Measurements from ENCODE around the gene DENND1A. TPM values are rescaled to one million over a fixed set of nuclear protein-coding genes. Genes with fewer than 3 reads are reported as not detected.

DENND1A gene
- total RNA-seq, 3 donors from 2014 or later = 18.4 to 21.3 (median 20.1) TPM

GRCh38 chr9:123382653-123383511 lies 547.0 kb downstream of the DENND1A start:
- H3K27me3 ChIP-seq = no peaks in the 10 kb centered on the region
- H3K4me1 ChIP-seq = no peaks in the 10 kb centered on the region
- H3K36me3 ChIP-seq = no peaks in the 10 kb centered on the region
- TF ChIP-seq, protein P1, sequence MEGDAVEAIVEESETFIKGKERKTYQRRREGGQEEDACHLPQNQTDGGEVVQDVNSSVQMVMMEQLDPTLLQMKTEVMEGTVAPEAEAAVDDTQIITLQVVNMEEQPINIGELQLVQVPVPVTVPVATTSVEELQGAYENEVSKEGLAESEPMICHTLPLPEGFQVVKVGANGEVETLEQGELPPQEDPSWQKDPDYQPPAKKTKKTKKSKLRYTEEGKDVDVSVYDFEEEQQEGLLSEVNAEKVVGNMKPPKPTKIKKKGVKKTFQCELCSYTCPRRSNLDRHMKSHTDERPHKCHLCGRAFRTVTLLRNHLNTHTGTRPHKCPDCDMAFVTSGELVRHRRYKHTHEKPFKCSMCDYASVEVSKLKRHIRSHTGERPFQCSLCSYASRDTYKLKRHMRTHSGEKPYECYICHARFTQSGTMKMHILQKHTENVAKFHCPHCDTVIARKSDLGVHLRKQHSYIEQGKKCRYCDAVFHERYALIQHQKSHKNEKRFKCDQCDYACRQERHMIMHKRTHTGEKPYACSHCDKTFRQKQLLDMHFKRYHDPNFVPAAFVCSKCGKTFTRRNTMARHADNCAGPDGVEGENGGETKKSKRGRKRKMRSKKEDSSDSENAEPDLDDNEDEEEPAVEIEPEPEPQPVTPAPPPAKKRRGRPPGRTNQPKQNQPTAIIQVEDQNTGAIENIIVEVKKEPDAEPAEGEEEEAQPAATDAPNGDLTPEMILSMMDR (IDR thresholded peaks at IDR 0.05) = no peak
- TF ChIP-seq POLR2A (IDR thresholded peaks at IDR 0.05) = no peak
- no peak for TF ChIP-seq POLR2AphosphoS5 (IDR thresholded peaks at IDR 0.05)
- DNase-seq (ENCODE audit: low spot score in 2 of 2) = no peak
- no peaks in the 10 kb centered on the region for H3K9me3 ChIP-seq
- H3K27ac ChIP-seq = no peak overlapping the region
- no peak overlapping the region for H3K4me3 ChIP-seq
- intact Hi-C loops (cut with DNase I; ENCODE audit: low total_unique reads) = no loop called here

DNA sequence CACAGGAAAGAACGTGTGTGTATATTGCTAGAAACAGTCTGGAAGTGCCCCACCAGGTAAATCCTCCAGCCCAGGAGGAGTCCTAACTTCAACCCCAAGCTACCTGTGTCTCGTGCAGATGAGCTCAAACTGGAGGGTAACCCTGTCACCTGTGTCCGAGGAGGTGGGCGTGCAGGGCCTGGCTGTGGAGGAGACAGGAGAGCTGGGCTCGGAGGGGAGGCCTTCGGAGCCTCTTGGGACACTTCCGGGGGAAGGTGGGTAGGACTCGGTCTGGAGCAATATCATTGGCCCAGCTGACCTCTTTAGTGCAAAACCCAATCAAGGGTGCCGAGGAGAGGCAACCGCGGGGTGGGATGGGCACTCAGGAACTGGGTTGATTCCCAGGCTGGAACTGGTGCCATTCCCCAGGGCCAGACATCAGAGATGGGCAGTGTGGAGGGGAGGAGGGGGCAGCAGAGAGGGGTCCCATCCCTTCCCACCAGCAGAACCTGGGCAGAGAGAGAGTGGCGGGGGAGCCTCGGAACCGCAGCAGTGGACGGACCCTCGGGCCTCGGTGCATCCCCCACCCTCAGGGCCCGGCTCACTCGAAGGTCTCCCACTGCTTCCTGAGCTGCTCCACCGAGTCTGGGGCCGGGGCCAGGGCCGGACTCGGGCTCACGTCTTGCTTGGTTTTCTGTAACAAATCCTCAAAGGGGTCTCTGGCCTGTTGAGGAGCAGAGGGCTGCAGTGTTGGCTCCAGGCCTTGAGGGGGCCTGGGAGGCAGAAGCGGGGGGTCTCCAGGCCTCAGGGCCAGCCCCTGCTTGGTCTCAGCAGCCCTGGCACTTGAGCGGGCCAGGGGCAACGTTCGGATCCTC lies 548.8 kb downstream of the DENND1A start:
- no peaks in the 10 kb centered on the region for H3K27me3 ChIP-seq
- H3K27ac ChIP-seq = no peak overlapping the region
- intact Hi-C loops (cut with DNase I; ENCODE audit: low total_unique reads) = no loop called here
- no peak overlapping the region for H3K4me3 ChIP-seq
- DNase-seq (ENCODE audit: low spot score in 2 of 2) = no peak
- H3K4me1 ChIP-seq = no peaks in the 10 kb centered on the region
- H3K36me3 ChIP-seq = no peaks in the 10 kb centered on the region
- no peak for TF ChIP-seq POLR2AphosphoS5 (IDR thresholded peaks at IDR 0.05)
- no peak for TF ChIP-seq POLR2A (IDR thresholded peaks at IDR 0.05)
- TF ChIP-seq, protein P1 (IDR thresholded peaks at IDR 0.05) = no peak
- H3K9me3 ChIP-seq = no peaks in the 10 kb centered on the region

- no peak for DNase-seq (ENCODE audit: low spot score in 2 of 2)
- intact Hi-C loops (cut with DNase I; ENCODE audit: low total_unique reads) = loop anchor here (5.0 kb wide), 1 partner anchor 482 kb away; no protein-coding TSS in a partner anchor
- no peaks in the 10 kb centered on the region for H3K4me1 ChIP-seq
- no peak overlapping the region for H3K4me3 ChIP-seq
- H3K36me3 ChIP-seq = no peaks in the 10 kb centered on the region
- TF ChIP-seq POLR2AphosphoS5 (IDR thresholded peaks at IDR 0.05) (no peak), POLR2A (IDR thresholded peaks at IDR 0.05) (no peak)
- TF ChIP-seq, protein P1 (IDR thresholded peaks at IDR 0.05) = no peak
- no peaks in the 10 kb centered on the region for H3K9me3 ChIP-seq
- peaks cover 0 to 12% of the 10 kb centered on the region in 2 donors for H3K27me3 ChIP-seq
- H3K27ac ChIP-seq = no peak overlapping the region
Measured at GRCh38 chr9:123378956-123379660, 550.8 kb downstream of the DENND1A start.

GRCh38 chr9:123378025-123378424 lies 551.9 kb downstream of the DENND1A start:
- no peak for DNase-seq (ENCODE audit: low spot score in 2 of 2)
- no peak overlapping the region for H3K4me3 ChIP-seq
- TF ChIP-seq POLR2A (IDR thresholded peaks at IDR 0.05) (no peak), POLR2AphosphoS5 (IDR thresholded peaks at IDR 0.05) (no peak)
- TF ChIP-seq, protein P1 (IDR thresholded peaks at IDR 0.05) = no peak
- H3K27ac ChIP-seq = no peak overlapping the region
- H3K27me3 ChIP-seq = peaks cover 1 to 23% of the 10 kb centered on the region in 2 donors
- H3K36me3 ChIP-seq = no peaks in the 10 kb centered on the region
- H3K9me3 ChIP-seq = no peaks in the 10 kb centered on the region
- intact Hi-C loops (cut with DNase I; ENCODE audit: low total_unique reads) = loop anchor here (5.0 kb wide), 1 partner anchor 481 kb away; no protein-coding TSS in a partner anchor
- no peaks in the 10 kb centered on the region for H3K4me1 ChIP-seq
